Spleen (tissue), 11 donors: ENCODE results near the gene SPATA31C2. TPM values are rescaled to one million over a fixed set of nuclear protein-coding genes. Genes with fewer than 3 reads are reported as not detected.

ENCODE experiments used
- DNase-seq: peaks from one replicate; pipeline ENCODE4 v3.0.0-alpha.2; 2020
- H3K27ac ChIP-seq, 8 donors: fragments of 200-600 bp; sonication (generic) in 7 of 8; 1 replicate in 4 of 8; 2 replicates in 4 of 8; pipeline versions ENCODE4 v1.5.0 to v1.8.0; 2016 to 2021; ENCODE audit warnings: inconsistent platforms in 4 of 8, mild to moderate bottlenecking in 4 of 8, moderate library complexity in 1 of 8
- H3K27me3 ChIP-seq, 7 donors: fragments of 200-600 bp; sonication (generic) in 6 of 7; replicated peaks in 1 of 7; 1 replicate in 4 of 7; 2 replicates in 3 of 7; pipeline versions ENCODE4 v1.5.0 to v1.8.0; 2016 to 2021; ENCODE audit warnings: inconsistent platforms in 3 of 7, mild to moderate bottlenecking in 1 of 7
- H3K36me3 ChIP-seq, 6 donors: fragments of 200-600 bp; sonication (generic) in 5 of 6; 1 replicate in 4 of 6; 2 replicates in 2 of 6; pipeline versions ENCODE4 v1.5.0 to v1.8.0; 2016 to 2021; ENCODE audit warnings: inconsistent platforms in 2 of 6
- H3K4me1 ChIP-seq, 6 donors: fragments of 200-600 bp; sonication (generic) in 5 of 6; 1 replicate in 3 of 6; 2 replicates in 3 of 6; pipeline versions ENCODE4 v1.5.0 to v1.8.0; 2016 to 2021; ENCODE audit warnings: inconsistent platforms in 3 of 6
- H3K4me3 ChIP-seq, 8 donors: fragments of 200-600 bp; sonication (generic) in 7 of 8; 1 replicate in 4 of 8; 2 replicates in 4 of 8; pipeline versions ENCODE4 v1.5.0 to v1.8.0; 2016 to 2021; ENCODE audit warnings: inconsistent platforms in 4 of 8, mild to moderate bottlenecking in 4 of 8, moderate library complexity in 2 of 8
- H3K9me3 ChIP-seq, 8 donors: fragments of 200-600 bp; sonication (generic) in 7 of 8; 1 replicate in 4 of 8; 2 replicates in 4 of 8; pipeline versions ENCODE4 v1.5.0 to v1.8.0; 2016 to 2021; ENCODE audit warnings: inconsistent platforms in 4 of 8
- CTCF ChIP-seq, 11 experiments: fragments of 200-600 bp in 7 of 11; fragments of 450-650 bp in 4 of 11; sonication (generic) in 4 of 11; IDR thresholded peaks in 8 of 11; conservative IDR thresholded peaks in 3 of 11; 1 replicate in 7 of 11; 2 replicates in 4 of 11; pipeline versions ENCODE4 v1.4.0 to v1.8.0; 2016 to 2021; ENCODE audit warnings: antibody characterized with exemption in 11 of 11, inconsistent platforms in 4 of 11, mild to moderate bottlenecking in 1 of 11
- POLR2A ChIP-seq, 3 donors: fragments of 450-650 bp; IDR thresholded peaks; one replicate each; pipeline ENCODE4 v1.5.1; 2017; ENCODE audit warnings: antibody characterized with exemption in 3 of 3, mild to moderate bottlenecking in 1 of 3
- POLR2AphosphoS5 ChIP-seq, 3 donors: sonication (generic); formaldehyde crosslinking; IDR thresholded peaks; one replicate each; pipeline ENCODE4 v1.5.1; 2017; ENCODE audit warnings: antibody characterized with exemption in 3 of 3
- WGBS, 5 donors: extraction: QIAGEN DNeasy Blood & Tissue Kit in 3 of 5; methylation state at CpG; one replicate each; pipeline versions ENCODE4 v1.1.5 to v1.1.7; 2013 to 2018; 5-methylcytosine and 5-hydroxymethylcytosine counted together
- intact Hi-C: fragments of 100-400 bp; cut with DNase I; formaldehyde crosslinking; loops from one replicate; pipeline ENCODE4 v1.15.0; 2023; ENCODE audit warnings: low total_unique reads
- polyA plus RNA-seq, 3 donors: library from polyadenylated mRNA; stranded (reverse); fragments of 200-250 nt; gene quantifications; one replicate each; pipeline ENCODE4 v1.2.1, GENCODE V29; 2013
- total RNA-seq, 7 donors: library from RNA; depleted of rRNA in 3 of 7; stranded (reverse); fragments of >200 nt in 3 of 7; fragmentation: NEBNext Ultra II Directional in 4 of 7; extraction: Animal tissue kit (Norgen Biotek cat#: 25700) in 4 of 7; gene quantifications; one replicate each; pipeline versions ENCODE4 v1.1.0 to v1.2.1, GENCODE V29; 2016 to 2021
- donor health status: healthy with polysubstance abuse.
- donor health status: DM: no; HTN: no; CAD: no; lungs with moderate emphysema.
- donor health status: DM: no; HTN: no; CAD: no.
- donor health status: Bipolar disorder and iron deficiency.
- donor health status: healthy.
- donor health status: DM: no; HTN: no; CAD: no.
- donor health status: DM: yes; HTN: yes; CAD: no.

Gene SPATA31C2
- total and polyA plus RNA-seq, 10 donors = not detected

GRCh38 chr9:88169700-88170099, 31.4 kb upstream of the SPATA31C2 start:
- H3K4me3 ChIP-seq = no peak overlapping the region
- intact Hi-C loops = loop anchor here (10.0 kb wide), 1 partner anchor 405 kb away; no protein-coding TSS in a partner anchor
- DNase-seq = no peak
- no peaks in the 10 kb centered on the region for H3K4me1 ChIP-seq
- H3K27me3 ChIP-seq = no peaks in the 10 kb centered on the region
- no peak overlapping the region for H3K27ac ChIP-seq
- H3K9me3 ChIP-seq = peaks cover 0 to 12% (median 9%) of the 10 kb centered on the region in 8 donors
- H3K36me3 ChIP-seq = no peaks in the 10 kb centered on the region
- no peak for TF ChIP-seq POLR2AphosphoS5 (IDR thresholded peaks at IDR 0.05)
- TF ChIP-seq POLR2A (IDR thresholded peaks at IDR 0.05) = no peak
- no peak for TF ChIP-seq CTCF (IDR thresholded peaks at IDR 0.05 in 8 of 11, conservative IDR thresholded peaks at IDR 0.05 in 3 of 11)

- Histone ChIP-seq H3K4me3 (no peak overlapping the region), H3K27ac (no peak overlapping the region), H3K4me1 (no peaks in the 10 kb centered on the region), H3K36me3 (no peaks in the 10 kb centered on the region), H3K27me3 (no peaks in the 10 kb centered on the region), H3K9me3 (peaks cover 0 to 12% (median 9%) of the 10 kb centered on the region in 8 donors)
- 52 to 77% (median 54%) methylated on average over 3 of the region's 3 CpGs for WGBS, 5 donors
- intact Hi-C loops = no loop called here
- TF ChIP-seq CTCF (IDR thresholded peaks at IDR 0.05 in 8 of 11, conservative IDR thresholded peaks at IDR 0.05 in 3 of 11) = no peak
- no peak for TF ChIP-seq POLR2A (IDR thresholded peaks at IDR 0.05)
- TF ChIP-seq POLR2AphosphoS5 (IDR thresholded peaks at IDR 0.05) = no peak
- no peak for DNase-seq
Measured at GRCh38 chr9:88168564-88168963, 30.3 kb upstream of the SPATA31C2 start.

GRCh38 chr9:88166660-88167059, 28.4 kb upstream of the SPATA31C2 start:
- H3K27me3 ChIP-seq = no peaks in the 10 kb centered on the region
- H3K36me3 ChIP-seq = no peaks in the 10 kb centered on the region

GRCh38 chr9:88164850-88165249, 26.6 kb upstream of the SPATA31C2 start:
- no peaks in the 10 kb centered on the region for H3K4me1 ChIP-seq
- no peak overlapping the region for H3K27ac ChIP-seq
- H3K36me3 ChIP-seq = no peaks in the 10 kb centered on the region
- H3K27me3 ChIP-seq = peaks cover 0 to 16% (median 0%) of the 10 kb centered on the region in 7 donors
- DNase-seq = no peak
- 38 to 76% (median 51%) methylated on average over 3 of the region's 3 CpGs for WGBS, 5 donors
- peaks cover 0 to 17% (median 12%) of the 10 kb centered on the region in 8 donors for H3K9me3 ChIP-seq
- no peak overlapping the region for H3K4me3 ChIP-seq
- intact Hi-C loops = no loop called here
- TF ChIP-seq CTCF (IDR thresholded peaks at IDR 0.05 in 8 of 11, conservative IDR thresholded peaks at IDR 0.05 in 3 of 11) (no peak), POLR2A (IDR thresholded peaks at IDR 0.05) (no peak), POLR2AphosphoS5 (IDR thresholded peaks at IDR 0.05) (no peak)

More at GRCh38 chr9:88166660-88167059, 28.4 kb upstream of the SPATA31C2 start:
- WGBS, 5 donors = 73 to 94% (median 82%) methylated on average over 1 of the region's 1 CpG
- Histone ChIP-seq H3K27ac (no peak overlapping the region), H3K4me3 (no peak overlapping the region), H3K4me1 (no peaks in the 10 kb centered on the region), H3K9me3 (peaks cover 0 to 17% (median 12%) of the 10 kb centered on the region in 8 donors)
- intact Hi-C loops = no loop called here
- TF ChIP-seq CTCF (IDR thresholded peaks at IDR 0.05 in 8 of 11, conservative IDR thresholded peaks at IDR 0.05 in 3 of 11) = no peak
- no peak for TF ChIP-seq POLR2AphosphoS5 (IDR thresholded peaks at IDR 0.05)
- TF ChIP-seq POLR2A (IDR thresholded peaks at IDR 0.05) = no peak
- DNase-seq = no peak
